ENCODE measurements around the gene SLC22A2.

SLC22A2 gene

DNA sequence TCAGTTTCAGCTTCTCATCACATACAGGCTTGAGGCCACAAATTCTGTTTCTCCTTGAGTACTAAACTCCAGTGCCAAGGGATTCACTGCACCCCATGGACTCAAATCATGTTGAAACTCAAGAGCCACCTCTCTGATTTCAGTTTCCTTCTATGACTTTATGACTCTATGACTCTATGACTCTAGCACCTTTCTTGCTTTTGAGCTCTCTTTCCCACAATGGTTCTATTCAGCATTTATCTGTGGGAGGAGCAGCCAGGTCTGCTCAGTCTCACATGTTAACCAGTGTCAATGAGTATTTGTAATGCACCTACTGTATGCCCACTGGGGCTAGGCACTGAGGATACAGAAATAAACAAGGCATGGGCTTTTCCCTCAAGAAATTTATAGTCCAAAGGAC lies 14.6 kb upstream of the SLC22A2 start:
- DNase-seq = no peak

DNA sequence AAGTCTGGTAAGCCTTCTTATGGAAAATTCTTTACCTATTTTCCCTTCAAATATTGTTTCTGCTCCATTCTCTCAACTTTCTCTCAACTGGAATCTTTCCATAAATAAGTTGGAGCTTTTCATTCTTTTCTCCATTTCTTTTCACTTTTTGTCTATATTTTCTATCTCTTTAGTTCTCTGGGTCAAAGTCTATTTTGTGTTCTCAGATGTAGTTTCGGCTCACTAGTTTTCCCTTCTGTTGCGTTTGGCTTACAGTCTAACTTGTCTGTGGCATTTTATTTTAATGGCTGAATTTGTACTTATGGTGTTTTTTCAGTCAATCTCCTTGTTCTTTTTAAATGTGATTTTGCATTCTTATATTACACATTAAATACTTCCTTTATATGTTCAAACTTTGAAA lies 14.1 kb upstream of the SLC22A2 start:
- no peak for DNase-seq

DNA sequence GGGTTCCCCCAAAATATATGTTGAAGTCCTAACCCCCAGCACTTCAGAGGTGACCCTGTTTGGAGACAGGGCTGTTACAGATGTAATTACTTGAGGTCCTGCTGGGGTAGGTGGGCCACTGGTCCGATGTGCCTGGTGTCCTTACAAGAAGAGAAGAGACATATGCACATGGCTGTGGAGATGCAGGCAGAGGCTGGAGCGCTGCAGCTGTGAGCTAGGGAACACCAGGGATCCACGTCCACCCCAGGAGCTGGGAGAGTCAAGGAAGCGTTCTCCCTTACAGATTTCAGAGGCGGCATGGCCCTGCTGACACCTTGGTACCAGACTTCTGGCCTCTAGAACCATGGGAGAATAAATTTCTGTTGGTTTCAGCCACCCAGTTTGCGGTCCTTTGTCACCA lies 11.7 kb upstream of the SLC22A2 start:
- DNase-seq = no peak

DNA sequence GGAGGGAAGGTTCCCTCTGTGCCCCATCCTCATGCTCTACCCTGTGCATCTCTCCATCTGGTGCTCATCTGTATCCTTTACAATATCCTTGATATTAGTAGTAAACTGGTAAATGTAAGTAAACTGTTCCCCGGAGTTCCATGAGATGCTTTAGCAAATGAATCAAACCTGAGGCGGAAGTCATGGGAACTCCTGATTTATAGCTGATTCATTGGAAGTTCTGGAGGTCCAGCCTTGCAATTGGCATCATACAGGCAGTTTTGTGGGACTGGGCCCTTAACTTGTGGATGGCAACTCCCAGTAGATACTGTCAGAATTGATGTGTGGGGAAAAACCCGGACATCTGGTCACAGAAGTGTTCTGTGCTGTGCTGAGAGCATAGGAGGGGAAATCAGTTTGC lies 11.2 kb upstream of the SLC22A2 start:
- DNase-seq = no peak

DNA sequence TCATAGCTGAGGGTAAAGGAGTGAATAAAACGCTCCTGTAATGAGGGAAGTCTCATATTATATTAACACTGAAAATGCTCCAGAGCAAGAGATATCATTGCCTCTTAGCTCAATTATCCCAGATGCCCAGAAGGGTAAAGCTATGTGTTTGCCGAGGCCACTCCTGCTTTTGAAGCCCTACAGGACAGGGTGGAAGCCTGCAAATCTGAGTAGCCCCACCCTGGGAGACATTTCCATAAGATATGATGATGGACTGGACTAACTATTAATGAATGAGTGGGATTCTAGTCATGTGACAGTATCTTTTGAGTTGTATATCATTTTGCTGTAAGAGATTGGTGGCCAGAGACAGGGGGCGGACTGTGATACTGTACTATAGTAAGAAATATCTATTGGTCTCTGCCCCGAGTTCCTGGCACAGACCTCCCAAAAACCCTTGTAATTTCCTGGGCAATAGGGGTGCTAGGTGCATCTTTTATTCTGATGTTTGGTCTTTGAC lies 10.5 kb upstream of the SLC22A2 start:
- no peak for DNase-seq

DNA sequence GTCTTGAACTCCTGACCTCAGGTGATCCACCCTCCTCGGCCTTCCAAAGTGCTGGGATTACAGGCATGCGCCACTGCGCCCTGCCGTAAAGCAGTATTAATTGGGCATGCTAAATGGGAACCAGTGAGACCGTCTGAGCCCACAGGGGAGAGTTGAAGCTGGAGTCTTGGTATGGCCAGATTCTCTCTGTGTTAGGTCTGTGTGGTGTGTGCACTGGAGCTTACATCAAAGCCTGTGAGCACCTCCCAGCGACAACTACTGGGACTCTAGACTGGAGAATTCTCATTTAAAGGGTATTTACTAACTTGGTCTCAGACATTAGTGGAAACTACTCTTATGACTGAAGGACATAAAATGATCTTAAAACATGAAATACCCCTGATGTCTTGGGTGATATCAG lies 8.5 kb upstream of the SLC22A2 start:
- DNase-seq = no peak

DNA sequence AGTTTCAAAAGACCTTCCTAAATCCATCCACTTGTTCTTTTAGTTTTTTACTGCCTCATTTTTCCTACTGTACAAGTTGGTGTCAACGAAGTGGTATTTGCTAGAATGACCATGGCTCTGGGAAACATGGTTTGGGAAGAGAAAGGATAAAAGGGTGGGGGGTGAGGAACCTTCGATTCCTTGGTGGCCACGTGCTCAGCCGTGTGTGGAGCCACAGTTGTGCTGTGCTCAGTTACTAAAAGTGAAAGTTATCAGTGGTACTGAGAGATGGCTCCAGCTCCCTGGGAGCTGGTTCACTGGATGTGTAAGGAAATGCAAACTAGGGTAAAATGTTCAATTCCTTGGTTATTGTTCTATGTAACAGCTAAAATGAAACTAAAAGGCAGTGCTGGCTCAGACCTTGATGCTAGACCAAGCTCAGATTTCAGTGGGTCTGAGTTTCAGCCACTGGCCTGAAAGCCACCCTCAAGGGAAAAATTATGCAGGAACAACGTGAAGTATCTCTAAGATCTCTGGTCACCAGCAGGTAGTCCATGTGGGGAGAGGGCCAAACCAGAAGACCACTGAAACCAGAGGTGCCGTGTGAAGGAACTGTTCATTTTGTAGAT lies 7.4 kb upstream of the SLC22A2 start:
- no peak for DNase-seq

DNA sequence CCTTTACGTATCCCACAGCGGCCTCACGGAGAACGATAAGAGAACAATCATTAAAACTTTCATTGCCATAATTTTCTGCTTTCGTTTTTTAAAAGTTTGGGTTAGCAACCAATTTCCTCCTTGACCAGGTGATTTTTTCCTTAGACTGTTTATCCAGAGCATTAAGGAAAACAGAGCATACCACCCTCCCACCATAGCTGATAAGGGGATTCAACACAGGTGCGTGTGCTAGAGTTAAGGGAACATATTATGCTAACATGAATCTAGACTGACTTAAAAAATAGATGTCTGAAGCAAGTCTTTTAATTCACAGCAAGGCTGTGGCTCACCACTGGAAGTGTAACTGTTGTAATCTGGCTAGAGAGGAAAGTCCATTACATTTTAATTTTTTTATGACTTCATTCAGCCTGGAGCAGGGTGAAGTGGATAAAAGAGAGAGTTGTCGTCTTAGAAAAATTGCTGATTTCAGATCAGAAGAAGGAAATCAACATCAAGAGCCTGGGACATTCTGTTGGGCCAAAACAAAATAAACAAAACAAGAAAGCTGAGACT lies 5.5 kb upstream of the SLC22A2 start:
- DNase-seq = no peak

DNA sequence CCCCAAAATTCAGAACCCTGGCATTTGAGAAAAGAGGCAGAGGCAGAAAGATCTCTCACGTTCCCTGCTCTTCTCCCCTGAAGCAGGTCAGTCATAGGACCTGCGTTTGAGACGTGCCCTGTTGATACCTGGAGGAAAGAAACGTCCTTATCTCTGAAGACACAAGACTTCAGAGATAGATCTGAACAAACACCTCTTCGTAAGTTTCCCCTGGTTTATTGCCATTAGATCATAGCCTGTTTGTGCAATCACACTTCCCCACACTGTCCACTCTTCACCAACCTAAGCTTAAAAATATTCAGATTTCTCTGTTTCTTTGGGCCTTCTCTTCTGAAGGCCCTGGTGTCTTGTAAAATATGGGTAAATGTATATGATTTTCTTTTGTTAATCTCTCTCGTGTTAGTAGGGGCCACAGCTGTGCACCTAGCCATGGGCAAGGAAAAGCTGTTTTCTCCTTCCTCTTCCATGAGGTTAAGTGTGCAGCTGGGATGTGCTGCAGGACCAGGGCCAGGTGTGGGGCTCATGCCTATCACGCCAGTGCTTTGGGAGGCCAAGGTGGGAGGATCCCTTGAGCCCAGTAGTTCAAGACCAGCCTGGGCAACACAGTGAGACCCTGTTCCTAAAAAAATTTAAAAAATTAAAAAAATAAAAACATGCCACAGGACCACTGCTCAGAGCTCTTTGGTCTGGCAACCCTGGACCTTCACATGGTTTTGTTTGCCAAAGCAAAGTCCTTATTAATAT lies 4.7 kb upstream of the SLC22A2 start:
- no peak for DNase-seq

DNA sequence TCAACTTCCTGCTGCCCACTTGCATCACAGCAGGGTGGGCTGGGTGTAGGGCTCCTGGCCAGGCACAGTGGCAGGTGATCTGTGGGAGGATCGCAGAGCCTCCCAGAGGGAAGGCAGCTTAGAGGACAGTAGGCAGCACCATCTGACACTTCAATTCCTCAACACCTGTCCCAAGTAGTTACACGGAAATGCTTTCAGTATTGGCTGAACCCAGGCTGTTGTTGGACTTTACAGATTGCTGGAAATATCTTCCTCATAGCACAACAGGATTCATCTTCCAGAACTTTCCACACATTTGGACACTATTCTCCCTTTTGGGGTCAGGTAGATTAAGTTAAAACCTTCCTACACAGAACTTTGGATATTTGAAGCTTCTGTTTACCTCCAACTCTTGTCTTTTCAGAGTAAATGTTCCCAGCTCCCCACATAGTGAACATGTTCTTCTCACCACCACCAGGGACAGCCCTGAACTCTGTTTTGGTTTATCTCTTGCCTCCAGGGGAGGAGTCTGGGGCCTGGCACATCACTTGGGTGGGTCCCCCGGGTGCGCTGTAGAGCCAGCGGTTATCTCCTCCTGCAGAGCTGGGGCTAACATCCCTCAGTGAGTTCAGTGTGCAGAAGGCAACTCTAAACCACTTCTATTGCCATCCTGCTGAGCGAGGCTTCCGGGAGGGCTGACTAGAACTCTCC lies 3.5 kb upstream of the SLC22A2 start:
- DNase-seq = no peak

DNA sequence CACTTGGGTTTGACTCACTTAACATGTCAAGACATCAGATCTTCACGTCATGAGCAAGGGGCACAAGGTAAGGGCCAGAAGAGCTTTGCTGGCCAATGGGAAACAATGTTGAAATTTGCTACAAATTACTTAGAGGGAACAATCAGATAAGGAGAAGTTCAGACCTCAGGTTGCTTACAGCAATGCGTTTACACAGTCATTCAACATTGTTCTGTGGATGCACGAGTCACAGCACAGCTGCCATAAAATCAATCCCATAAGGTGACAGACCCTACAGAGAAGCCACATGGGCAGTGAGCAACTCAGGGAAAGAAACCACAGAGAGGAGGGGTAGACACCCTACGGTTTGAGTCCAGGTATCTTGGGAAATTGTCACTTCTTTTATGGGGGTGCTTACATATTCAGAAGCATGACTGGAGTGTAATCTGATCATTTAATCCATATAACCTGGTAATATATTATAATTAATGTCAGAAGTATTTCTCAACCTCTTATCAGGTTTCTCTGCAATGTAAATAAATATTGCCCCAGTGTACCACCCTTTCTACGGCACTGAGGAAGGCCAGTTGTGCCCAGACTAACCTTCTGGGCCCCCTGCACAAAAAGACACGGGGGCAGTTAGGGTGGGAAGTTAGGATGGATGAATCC lies 2.3 kb upstream of the SLC22A2 start:
- DNase-seq = no peak

DNA sequence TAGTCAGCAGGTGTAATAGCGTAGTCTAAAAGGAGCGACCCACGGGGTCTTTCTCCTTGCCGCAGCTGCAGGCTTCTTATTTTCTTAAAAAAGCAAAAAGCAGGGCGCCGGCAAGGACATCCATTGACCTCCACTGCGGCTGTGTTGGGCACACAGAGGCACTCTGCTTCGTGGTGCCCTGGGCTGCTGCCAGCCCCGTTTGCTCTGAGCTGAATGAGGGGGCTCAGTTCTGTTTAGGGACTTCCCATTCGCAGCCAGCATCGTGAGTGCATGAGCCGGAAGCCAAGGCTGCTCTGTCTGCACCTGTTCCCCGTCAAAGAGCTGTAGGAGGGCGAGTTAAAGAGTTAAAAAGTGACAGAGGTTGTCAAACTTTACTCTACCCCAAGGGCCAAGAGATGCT lies 1.7 kb upstream of the SLC22A2 start:
- DNase-seq = no peak

DNA sequence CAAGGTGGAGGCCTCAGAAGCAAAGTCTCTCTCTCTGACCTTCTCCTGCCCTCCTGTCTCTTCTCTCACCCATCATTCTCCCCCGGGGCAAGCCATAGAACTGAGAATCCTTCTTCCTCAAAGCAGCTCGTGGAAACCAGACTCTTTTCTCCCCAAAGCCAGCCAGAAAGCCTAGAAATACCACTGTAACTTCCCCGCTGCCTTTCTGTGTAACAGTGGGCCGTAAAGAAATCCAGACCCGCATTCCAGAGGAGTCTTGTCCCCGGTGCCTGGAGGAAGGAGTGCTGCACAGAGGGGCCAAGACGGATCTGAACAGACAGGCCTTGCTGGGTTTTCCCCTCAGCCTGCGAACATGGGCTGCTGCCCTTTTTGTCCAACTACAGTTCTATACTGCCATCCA lies 977 bp upstream of the SLC22A2 start:
- DNase-seq = no peak

DNA sequence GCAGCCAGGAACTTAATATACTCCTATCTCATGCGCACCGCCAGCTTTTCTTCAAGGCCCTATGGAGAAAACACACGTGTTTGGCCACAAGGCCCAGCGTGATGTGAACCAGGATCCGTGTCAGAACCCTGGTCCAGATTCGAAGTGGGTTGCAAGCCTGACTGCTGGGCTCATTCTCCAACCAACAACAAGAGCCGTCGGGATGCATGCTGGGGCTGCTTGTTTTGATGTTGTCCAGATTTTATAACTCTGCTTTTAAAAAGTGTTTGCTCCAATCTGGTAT lies 463 bp upstream of the SLC22A2 start:
- no peak for DNase-seq

DNA sequence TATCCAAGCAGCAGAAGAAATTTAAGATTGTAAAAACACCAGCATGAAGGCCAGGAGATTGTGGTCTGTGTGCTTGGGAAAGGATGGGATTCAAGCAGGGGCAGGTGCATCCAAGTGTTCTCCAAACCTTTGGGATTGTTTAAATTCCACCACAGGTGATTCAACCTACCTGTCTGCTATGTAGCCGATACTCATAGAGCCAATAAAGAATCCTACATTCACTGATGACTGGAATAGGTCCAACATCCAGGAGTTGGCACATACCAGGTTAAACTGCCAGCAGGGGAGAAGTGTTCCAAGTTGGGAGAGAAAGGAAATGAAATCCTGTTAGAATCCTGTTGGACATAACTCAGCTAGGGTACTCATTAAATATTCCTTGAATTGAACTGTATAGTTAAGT lies 2.2 kb downstream of the SLC22A2 start:
- DNase-seq = no peak

DNA sequence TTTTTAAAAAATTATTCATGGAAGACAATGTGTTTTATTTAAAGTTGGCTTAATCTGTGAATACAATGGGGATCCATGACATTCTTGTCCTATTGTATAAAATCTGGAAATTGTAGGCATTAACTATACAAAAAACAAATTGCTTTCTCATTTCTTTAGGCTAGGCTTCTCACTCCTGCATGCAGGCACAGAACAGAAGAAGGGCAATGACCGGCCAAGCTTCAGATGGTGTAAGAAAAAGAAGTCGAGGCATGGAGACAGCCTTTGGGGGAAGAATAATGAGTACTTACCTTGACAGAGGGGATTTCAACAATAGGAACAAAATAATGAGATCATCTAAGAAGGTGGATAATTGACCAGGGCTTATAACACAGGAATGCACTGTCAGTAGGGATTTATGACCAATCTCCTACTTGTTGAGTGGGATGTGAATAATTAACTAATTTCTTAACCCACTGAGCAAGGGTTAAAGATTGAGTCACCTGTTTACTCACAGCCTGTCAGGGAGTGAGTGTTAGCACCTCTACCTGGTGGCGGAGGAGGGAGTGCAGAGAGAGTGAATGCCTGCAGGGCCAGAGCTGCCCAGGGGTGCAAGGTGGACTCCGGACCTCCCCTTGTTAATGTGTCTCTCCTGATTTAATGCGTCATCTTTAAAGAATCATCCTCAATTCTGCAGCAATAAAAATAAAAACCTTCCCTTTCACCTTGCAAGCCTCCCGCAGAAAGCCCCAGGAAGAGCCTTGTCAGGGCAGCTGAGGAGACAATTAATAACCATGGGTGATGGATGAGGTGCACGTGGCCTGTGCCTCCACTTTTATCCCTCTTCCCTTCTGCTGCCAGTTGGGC lies 3.9 kb downstream of the SLC22A2 start:
- no peak for DNase-seq

DNA sequence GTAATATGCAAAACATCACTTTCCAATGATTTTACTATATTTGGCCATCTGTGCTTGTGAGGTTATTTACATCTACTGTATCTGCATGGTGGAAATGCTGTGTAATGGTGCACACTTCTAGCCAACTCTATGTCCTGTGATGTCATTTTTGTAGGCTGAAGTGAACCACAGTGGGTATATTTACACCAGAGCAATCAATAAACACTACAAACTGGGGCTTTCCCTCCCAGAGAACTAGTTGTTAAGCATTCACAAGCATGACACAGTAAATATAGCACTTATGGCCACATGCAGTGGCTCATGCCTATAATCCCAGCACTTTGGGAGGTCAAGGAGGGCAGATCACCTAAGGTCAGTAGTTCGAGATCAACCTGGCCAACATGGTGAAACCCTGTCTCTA lies 4.9 kb downstream of the SLC22A2 start:
- DNase-seq = no peak

DNA sequence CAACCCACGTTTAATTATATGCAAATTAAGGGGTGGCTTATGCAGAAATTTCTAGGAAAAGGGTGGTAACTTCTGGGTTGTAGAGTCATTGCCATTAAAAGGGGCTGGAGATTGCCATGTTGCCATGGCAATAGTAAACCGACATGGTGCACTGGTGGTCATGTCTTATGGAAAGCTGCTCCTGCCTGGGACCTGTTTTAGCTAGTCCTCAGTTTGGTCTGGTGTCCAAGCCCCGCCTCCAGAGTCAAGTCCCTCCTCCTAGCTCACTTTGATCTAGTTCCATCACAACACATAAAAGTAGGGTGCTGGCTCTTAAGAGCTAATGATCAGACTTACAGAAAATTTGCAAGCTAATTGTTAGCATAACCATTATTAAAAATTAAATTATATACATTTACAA lies 5.3 kb downstream of the SLC22A2 start:
- no peak for DNase-seq

DNA sequence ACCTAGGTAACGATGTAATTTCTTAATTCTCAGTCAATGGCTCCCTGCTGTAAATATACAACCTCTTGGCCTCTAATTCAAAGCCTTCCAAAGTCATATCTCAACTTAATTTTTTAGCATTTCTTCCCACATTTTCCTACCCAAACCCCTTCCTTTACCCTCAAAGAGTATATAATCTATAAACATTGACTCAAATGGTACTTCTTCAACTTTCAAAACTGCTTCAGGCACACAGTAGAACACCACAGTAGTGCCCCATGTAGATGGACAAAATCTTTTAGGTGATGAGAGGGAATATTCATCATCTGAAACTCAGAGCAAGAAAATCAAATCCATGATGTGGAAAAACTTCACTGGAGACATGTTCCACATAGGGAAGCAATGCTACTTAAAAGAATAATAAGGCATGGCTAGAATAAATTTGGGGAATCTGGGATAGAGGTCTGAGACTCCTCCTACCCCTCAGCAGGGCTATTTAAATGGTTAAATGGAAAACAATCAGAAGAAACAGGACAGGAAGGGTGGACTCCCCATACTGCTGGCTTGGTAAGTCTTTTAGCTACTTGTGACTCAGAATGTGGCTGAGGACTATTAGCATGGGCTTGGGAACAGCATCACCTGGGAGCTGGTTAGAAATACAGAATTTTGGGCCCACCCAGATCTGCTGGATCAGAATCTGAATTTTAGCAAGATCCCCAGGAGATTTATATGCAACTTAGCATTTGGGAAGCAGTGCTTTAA lies 6.4 kb downstream of the SLC22A2 start:
- DNase-seq = no peak

DNA sequence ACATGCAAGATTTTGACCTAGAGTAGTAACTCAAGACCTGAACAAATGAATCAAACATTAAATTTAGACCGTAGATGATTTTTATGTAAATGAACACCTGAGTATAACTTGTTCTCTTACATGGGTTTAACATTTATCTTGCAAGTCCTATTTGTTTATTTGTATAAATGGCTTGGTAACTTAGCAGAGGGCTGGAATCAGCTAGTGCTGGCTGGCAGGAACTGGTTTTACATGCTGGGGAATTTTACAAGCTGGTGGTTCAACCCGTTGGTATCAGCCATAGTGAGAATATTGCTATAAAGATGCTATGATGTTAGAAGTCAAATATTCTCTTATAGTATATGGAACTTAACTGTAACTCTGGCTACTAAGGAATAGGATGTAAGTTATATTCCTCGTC lies 8.9 kb downstream of the SLC22A2 start:
- no peak for DNase-seq

DNA sequence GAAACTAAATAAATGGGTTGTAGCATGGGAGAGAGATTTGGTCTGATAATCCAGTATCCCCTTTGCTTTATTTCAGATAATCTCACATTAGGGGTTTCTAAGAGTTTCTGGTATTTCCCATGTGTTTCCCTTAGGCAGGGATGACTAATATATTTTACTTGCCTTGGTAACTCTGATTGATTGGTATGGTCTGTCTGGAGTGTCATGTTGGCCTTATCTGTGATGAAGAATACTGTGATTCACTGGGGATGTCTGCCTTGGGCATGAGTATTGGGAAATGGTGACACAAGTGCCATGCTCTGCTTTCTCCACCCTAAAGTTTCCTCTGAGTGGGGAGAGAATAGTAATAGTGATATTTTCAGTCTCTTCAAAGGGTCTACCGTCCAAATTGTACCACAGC lies 10.1 kb downstream of the SLC22A2 start:
- DNase-seq = no peak

DNA sequence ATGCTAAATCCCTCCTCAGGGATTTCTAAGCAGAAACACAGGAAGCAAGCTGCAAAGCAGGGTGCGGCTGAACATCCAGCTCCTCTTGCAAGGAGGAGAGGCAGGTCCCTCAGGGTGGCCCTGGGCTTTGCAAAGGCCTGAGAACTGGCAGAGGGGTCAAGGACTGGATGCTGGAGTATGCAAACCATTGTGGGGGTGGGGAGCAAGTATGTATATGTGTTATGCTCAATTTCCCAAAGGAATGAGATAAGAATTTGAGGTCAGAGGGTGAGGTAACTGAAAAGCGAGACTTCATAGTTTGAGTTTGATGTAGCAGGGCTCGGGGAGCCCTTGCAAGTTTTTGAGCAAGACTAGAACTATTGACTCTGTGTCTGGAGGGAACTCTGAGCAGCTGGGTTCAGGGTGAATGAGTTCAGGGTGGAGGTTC lies 11.2 kb downstream of the SLC22A2 start:
- DNase-seq = no peak
